Right lobe of liver (tissue), 6 donors: ENCODE measurements around the gene RAVER1. TPM values are rescaled to one million over a fixed set of nuclear protein-coding genes. Genes with fewer than 3 reads are reported as not detected.

Experiments used
- ATAC-seq, 4 donors: fragments of 200-7000 bp; cut with Tn5 transposase; one replicate each; pipeline ENCODE4 v1.9.1; 2020; ENCODE audit warnings: mild to moderate bottlenecking in 4 of 4, moderate library complexity in 4 of 4
- DNase-seq, 3 donors: peaks; one replicate each; pipeline ENCODE4 v3.0.0-alpha.2; 2020
- H3K27ac ChIP-seq, 3 donors: fragments of 200-600 bp; one replicate each; pipeline ENCODE4 v1.8.0; 2022
- H3K27me3 ChIP-seq, 2 donors: fragments of 200-600 bp; one replicate each; pipeline ENCODE4 v1.8.0; 2022
- H3K36me3 ChIP-seq, 4 donors: fragments of 200-600 bp; sonication (generic) in 1 of 4; one replicate each; pipeline versions ENCODE4 v1.5.1 to v1.8.0; 2017 to 2022; ENCODE audit warnings: control low read depth in 1 of 4
- H3K4me1 ChIP-seq, 4 donors: fragments of 200-600 bp; sonication (generic) in 1 of 4; one replicate each; pipeline versions ENCODE4 v1.5.1 to v1.8.0; 2017 to 2022; ENCODE audit warnings: control low read depth in 1 of 4
- H3K4me3 ChIP-seq, 3 donors: fragments of 200-600 bp; one replicate each; pipeline ENCODE4 v1.8.0; 2022
- H3K9me3 ChIP-seq, 4 donors: fragments of 200-600 bp; sonication (generic) in 1 of 4; one replicate each; pipeline versions ENCODE4 v1.5.1 to v1.8.0; 2017 to 2022; ENCODE audit warnings: control low read depth in 1 of 4
- CTCF ChIP-seq, 4 donors: fragments of 200-600 bp in 3 of 4; fragments of 450-650 bp in 1 of 4; IDR thresholded peaks; one replicate each; pipeline versions ENCODE4 v1.5.1 to v1.8.0; 2016 to 2022; ENCODE audit warnings: antibody characterized with exemption in 4 of 4, mild to moderate bottlenecking in 2 of 4
- POLR2A ChIP-seq: fragments of 450-650 bp; IDR thresholded peaks from one replicate; pipeline ENCODE4 v1.6.1; 2017; ENCODE audit warnings: antibody characterized with exemption, mild to moderate bottlenecking
- WGBS: methylation state at CpG from one replicate; pipeline ENCODE4 v1.1.6; 2018; ENCODE audit warnings: low coverage, low lambda C conversion rate; ENCODE audit not compliant: insufficient coverage; ENCODE audit errors: missing lambda C conversion rate; 5-methylcytosine and 5-hydroxymethylcytosine counted together
- intact Hi-C, 2 donors: fragments of 100-400 bp; cut with DNase I; formaldehyde crosslinking; loops; one replicate each; pipeline versions ENCODE4 v1.11.2 to v1.14.1; 2022
- total RNA-seq, 6 experiments: library from RNA; depleted of rRNA in 2 of 6; stranded (reverse); fragments of >200 nt in 2 of 6; fragmentation: NEBNext Ultra II Directional in 3 of 6; extraction: Animal tissue kit (Norgen Biotek cat#: 25700) in 3 of 6; gene quantifications; one replicate each; pipeline versions ENCODE4 v1.1.0 to v1.2.4, GENCODE V29; 2016 to 2023
- donor health status: DM: no; HTN: yes; CAD: no.
- donor health status: DM: no; HTN: no; CAD: no.
- donor health status: DM: no; HTN: no; CAD: no.
- donor health status: DM: no; HTN: yes; CAD: no.
- donor health status: DM: no; HTN: yes; CAD: no.

Gene RAVER1
- total RNA-seq, 6 experiments from 2014 or later: 5.2 to 9.5 (median 7.1) TPM

GRCh38 chr19:10356431-10356830 lies 23.1 kb upstream of the RAVER1 start:
- TF ChIP-seq CTCF (IDR thresholded peaks at IDR 0.05) (no peak), POLR2A (no peak)
- no CpG with 5 or more reads among the region's 12 CpGs for WGBS
- no peaks in the 10 kb centered on the region for H3K27me3 ChIP-seq
- intact Hi-C loops: no loop called here
- no peak for DNase-seq
- H3K9me3 ChIP-seq: no peaks in the 10 kb centered on the region
- no peak overlapping the region for H3K27ac ChIP-seq
- no peak overlapping the region for H3K4me3 ChIP-seq
- H3K36me3 ChIP-seq: peaks cover 0 to 44% (median 10%) of the 10 kb centered on the region in 4 donors
- no peak for ATAC-seq
- peaks cover 0 to 17% (median 4%) of the 10 kb centered on the region in 4 donors for H3K4me1 ChIP-seq

- intact Hi-C loops: no loop called here
- peaks cover 0 to 17% (median 4%) of the 10 kb centered on the region in 4 donors for H3K4me1 ChIP-seq
- peak overlapping the region in 2 of 3 donors; percentile 85 to 88 for H3K27ac ChIP-seq
- peaks cover 0 to 38% (median 10%) of the 10 kb centered on the region in 4 donors for H3K36me3 ChIP-seq
- no CpG with 5 or more reads among the region's 32 CpGs for WGBS
- TF ChIP-seq POLR2A: no peak
- TF ChIP-seq CTCF (IDR thresholded peaks at IDR 0.05): no peak
- DNase-seq (peak; percentile 52 to 83 (median 68)), ATAC-seq (peak; percentile 37 to 67 (median 53))
- no peaks in the 10 kb centered on the region for H3K9me3 ChIP-seq
- H3K27me3 ChIP-seq: no peaks in the 10 kb centered on the region
- H3K4me3 ChIP-seq: peak overlapping the region; percentile 14 to 49 (median 41)
Measured at GRCh38 chr19:10353793-10354391, 20.6 kb upstream of the RAVER1 start.

- H3K27me3 ChIP-seq: no peaks in the 10 kb centered on the region
- peak overlapping the region; percentile 14 to 49 (median 41) for H3K4me3 ChIP-seq
- H3K27ac ChIP-seq: peak overlapping the region; percentile 28 to 88 (median 85)
- no peaks in the 10 kb centered on the region for H3K9me3 ChIP-seq
- H3K36me3 ChIP-seq: peaks cover 0 to 32% (median 8%) of the 10 kb centered on the region in 4 donors
- DNase-seq (peak; percentile 83 to 96 (median 93)), ATAC-seq (peak; percentile 81 to 92 (median 87))
- peaks cover 0 to 17% (median 4%) of the 10 kb centered on the region in 4 donors for H3K4me1 ChIP-seq
- intact Hi-C loops: no loop called here
- 43% methylated on average over 37 of the region's 63 CpGs for WGBS
- no peak for TF ChIP-seq CTCF (IDR thresholded peaks at IDR 0.05)
- no peak for TF ChIP-seq POLR2A
Measured at GRCh38 chr19:10352764-10353671, 19.7 kb upstream of the RAVER1 start.

- Histone ChIP-seq H3K4me1 (peaks cover 0 to 13% (median 6%) of the 10 kb centered on the region in 4 donors), H3K36me3 (peaks cover 0 to 5% (median 0%) of the 10 kb centered on the region in 4 donors), H3K4me3 (peak overlapping the region in 1 of 3 donors; percentile 7), H3K27me3 (no peaks in the 10 kb centered on the region), H3K9me3 (no peaks in the 10 kb centered on the region), H3K27ac (peak overlapping the region; percentile 68 to 98 (median 96))
- no peak for TF ChIP-seq CTCF (IDR thresholded peaks at IDR 0.05)
- TF ChIP-seq POLR2A: peak; percentile 64
- WGBS: 8% methylated on average over 9 of the region's 10 CpGs
- DNase-seq (peak; percentile 55 to 83 (median 78)), ATAC-seq (peak; percentile 94 to 95 (median 94))
- intact Hi-C loops: no loop called here
Measured at GRCh38 chr19:10346509-10346908, 13.2 kb upstream of the RAVER1 start.
